HG03439 (cell line): ENCODE results near the gene ADORA3.

Experiments used
- ATAC-seq: cut with Tn5 transposase; IDR thresholded peaks from one replicate; pipeline ENCODE4 v1.9.1; 2021; ENCODE audit warnings: mild to moderate bottlenecking, moderate library complexity; ENCODE audit not compliant: unreplicated experiment

Gene ADORA3

GRCh38 chr1:111449703-111450017 lies 53.8 kb downstream of the ADORA3 start:
- no peak for ATAC-seq
